Cardiac muscle cell (in vitro differentiated cells and primary cell): ENCODE measurements around the gene RORB. TPM values are rescaled to one million over a fixed set of nuclear protein-coding genes. Genes with fewer than 3 reads are reported as not detected.

Source experiments
- DNase-seq, 2 donors: peaks; one replicate each; pipeline versions ENCODE4 v3.0.0 to v3.0.0-alpha.2; 2010 to 2017; ENCODE audit warnings: low read depth in 1 of 2, low spot score in 1 of 2
- H3K27ac ChIP-seq: fragments of 200-600 bp; sonication (generic); 2 replicates; pipeline ENCODE4 v1.5.1; 2016
- H3K27me3 ChIP-seq: fragments of 200-600 bp; sonication (generic); 2 replicates; pipeline ENCODE4 v1.6.0; 2016; ENCODE audit warnings: control low read depth
- H3K36me3 ChIP-seq: fragments of 200-600 bp; sonication (generic); 2 replicates; pipeline ENCODE4 v1.5.1; 2016; ENCODE audit warnings: control low read depth
- H3K4me1 ChIP-seq: fragments of 200-600 bp; sonication (generic); 2 replicates; pipeline ENCODE4 v1.8.1; 2017; ENCODE audit warnings: low read depth, mild to moderate bottlenecking, mixed run types
- H3K4me3 ChIP-seq: fragments of 200-600 bp; sonication (generic); 2 replicates; pipeline ENCODE4 v1.5.1; 2016; ENCODE audit warnings: mild to moderate bottlenecking
- H3K9me3 ChIP-seq: fragments of 200-600 bp; sonication (generic); 2 replicates; pipeline ENCODE4 v1.5.1; 2017; ENCODE audit warnings: low read depth, mild to moderate bottlenecking, control low read depth
- polyA plus RNA-seq: library from polyadenylated mRNA; unstranded; fragments of >200 nt; fragmentation: Nextera tagmentation; extraction: Ambion mirVana; gene quantifications from 2 replicates; pipeline ENCODE4 v1.2.1, GENCODE V29; 2016
- total RNA-seq: library from RNA; depleted of rRNA; stranded (reverse); fragments of >200 nt; gene quantifications from 2 replicates; pipeline ENCODE4 v1.2.3, GENCODE V29; 2016
- TF ChIP-seq, protein P1 (sequence below): IDR thresholded peaks from 2 replicates; pipeline ENCODE4 v1.5.1; 2012; ENCODE audit warnings: low read depth, mild to moderate bottlenecking, low read length

Gene RORB
- total and polyA plus RNA-seq, 2 experiments from 2014 or later, result 0.03 TPM; not detected in 1

DNA sequence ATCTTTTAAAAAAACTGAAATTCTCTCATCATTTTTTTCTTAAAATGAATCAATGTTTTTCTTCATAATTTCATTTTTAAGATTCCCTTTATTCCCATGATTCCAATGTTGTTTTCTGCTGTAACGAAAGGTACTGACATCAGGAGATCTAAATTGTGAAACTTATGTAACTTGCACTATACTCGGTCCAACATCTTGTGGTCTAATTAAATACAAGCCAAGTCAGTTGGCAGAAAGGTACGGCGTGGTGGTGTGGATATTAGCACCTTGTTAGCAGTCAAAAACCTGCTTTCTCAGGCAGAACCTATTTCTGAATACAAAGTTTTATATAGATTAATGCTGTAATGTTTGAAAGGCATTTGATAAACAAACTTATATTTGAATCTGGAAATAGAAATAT lies 20.1 kb downstream of the RORB start:
- TF ChIP-seq, protein P1, sequence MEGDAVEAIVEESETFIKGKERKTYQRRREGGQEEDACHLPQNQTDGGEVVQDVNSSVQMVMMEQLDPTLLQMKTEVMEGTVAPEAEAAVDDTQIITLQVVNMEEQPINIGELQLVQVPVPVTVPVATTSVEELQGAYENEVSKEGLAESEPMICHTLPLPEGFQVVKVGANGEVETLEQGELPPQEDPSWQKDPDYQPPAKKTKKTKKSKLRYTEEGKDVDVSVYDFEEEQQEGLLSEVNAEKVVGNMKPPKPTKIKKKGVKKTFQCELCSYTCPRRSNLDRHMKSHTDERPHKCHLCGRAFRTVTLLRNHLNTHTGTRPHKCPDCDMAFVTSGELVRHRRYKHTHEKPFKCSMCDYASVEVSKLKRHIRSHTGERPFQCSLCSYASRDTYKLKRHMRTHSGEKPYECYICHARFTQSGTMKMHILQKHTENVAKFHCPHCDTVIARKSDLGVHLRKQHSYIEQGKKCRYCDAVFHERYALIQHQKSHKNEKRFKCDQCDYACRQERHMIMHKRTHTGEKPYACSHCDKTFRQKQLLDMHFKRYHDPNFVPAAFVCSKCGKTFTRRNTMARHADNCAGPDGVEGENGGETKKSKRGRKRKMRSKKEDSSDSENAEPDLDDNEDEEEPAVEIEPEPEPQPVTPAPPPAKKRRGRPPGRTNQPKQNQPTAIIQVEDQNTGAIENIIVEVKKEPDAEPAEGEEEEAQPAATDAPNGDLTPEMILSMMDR, result no peak
- Histone ChIP-seq H3K9me3 (no peaks in the 10 kb centered on the region), H3K27me3 (no peaks in the 10 kb centered on the region), H3K36me3 (no peaks in the 10 kb centered on the region), H3K4me3 (no peak overlapping the region), H3K4me1 (no peaks in the 10 kb centered on the region), H3K27ac (no peak overlapping the region)
- no peak for DNase-seq

DNA sequence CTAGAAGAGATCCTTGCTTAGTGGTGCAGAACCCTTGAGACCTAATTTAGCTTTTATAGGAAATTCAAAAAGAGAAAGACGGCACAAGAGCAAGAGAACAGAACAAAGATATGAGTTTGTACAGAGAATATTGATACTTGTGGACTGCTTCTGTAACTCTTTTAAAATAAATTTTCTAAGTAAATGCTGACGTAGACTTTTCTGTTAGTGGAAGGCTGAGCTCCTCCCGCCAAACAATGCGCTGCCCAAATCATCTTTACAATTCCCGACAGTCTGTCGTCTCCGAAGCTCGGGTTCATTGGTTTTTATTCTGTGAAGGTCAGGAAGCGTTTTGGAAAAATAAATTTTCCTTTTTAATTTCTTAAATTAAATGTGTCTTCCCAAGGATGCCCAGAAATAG lies 22.3 kb downstream of the RORB start:
- no peak overlapping the region for H3K27ac ChIP-seq
- TF ChIP-seq, protein P1, result no peak
- H3K36me3 ChIP-seq, result no peaks in the 10 kb centered on the region
- DNase-seq, result no peak
- H3K27me3 ChIP-seq, result no peaks in the 10 kb centered on the region
- H3K4me1 ChIP-seq, result no peaks in the 10 kb centered on the region
- no peak overlapping the region for H3K4me3 ChIP-seq
- no peaks in the 10 kb centered on the region for H3K9me3 ChIP-seq

DNA sequence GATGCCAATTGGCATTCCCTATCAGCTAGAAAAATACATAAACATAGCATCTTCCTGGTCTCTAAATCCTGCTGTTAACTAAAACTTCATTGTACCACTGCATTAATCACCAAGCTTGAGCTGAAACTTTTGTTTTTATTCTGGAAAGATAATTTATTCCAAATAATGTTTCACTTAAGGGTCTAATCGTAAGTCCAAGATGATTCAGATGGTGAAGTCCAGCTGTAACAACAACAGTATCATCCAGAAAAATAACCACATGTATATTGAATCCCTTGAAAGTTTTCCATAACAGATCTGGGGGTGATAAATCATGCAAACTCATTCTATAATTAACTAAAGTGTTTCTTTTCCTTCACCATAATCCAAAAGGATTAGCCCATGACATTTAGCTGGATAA lies 23.9 kb downstream of the RORB start:
- H3K9me3 ChIP-seq, result no peaks in the 10 kb centered on the region
- TF ChIP-seq, protein P1, result no peak
- no peak overlapping the region for H3K4me3 ChIP-seq
- H3K27ac ChIP-seq, result no peak overlapping the region
- H3K27me3 ChIP-seq, result no peaks in the 10 kb centered on the region
- no peaks in the 10 kb centered on the region for H3K4me1 ChIP-seq
- H3K36me3 ChIP-seq, result no peaks in the 10 kb centered on the region
- no peak for DNase-seq

DNA sequence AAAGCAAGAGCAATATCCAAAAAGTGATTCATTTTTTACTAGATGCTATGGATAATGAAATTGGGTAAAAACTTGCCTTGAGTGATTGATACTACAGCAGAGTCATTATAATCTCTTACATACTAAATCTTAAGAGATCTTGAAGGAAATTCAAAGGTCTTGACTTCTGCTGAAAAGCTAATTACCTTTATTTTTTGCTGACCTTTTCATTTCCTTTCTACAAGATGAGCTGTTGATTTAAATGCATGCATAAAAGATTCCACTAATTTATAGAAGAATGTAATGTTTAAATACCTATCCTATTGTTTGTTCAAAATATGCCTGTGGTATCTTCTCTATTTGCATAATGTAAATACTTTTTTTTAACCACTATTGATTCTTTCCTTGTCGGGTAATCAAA lies 27.2 kb downstream of the RORB start:
- Histone ChIP-seq H3K4me1 (no peaks in the 10 kb centered on the region), H3K27me3 (no peaks in the 10 kb centered on the region), H3K9me3 (no peaks in the 10 kb centered on the region), H3K27ac (no peak overlapping the region), H3K4me3 (no peak overlapping the region), H3K36me3 (no peaks in the 10 kb centered on the region)
- TF ChIP-seq, protein P1, result no peak
- no peak for DNase-seq

DNA sequence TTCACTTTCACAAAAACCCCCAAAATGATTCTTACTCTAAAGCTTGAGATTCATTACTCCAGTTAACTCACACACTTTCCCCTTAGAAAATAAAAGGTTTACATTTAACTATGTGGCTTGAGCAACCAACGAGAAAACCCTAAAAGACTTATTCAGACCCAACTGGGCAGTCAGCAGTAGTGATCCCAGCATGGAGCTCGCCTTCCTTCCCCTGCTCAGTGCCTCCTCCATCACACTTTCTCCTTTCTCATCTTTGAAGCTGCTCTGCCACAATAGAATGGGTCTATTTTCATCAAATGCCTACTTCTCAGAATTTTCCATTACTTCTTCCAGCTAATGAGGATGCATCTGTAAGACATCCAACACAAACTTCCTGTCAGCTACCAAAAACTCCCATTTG lies 29.1 kb downstream of the RORB start:
- Histone ChIP-seq H3K4me1 (no peaks in the 10 kb centered on the region), H3K27ac (no peak overlapping the region), H3K4me3 (no peak overlapping the region), H3K9me3 (no peaks in the 10 kb centered on the region), H3K36me3 (no peaks in the 10 kb centered on the region), H3K27me3 (no peaks in the 10 kb centered on the region)
- TF ChIP-seq, protein P1, result no peak
- no peak for DNase-seq

DNA sequence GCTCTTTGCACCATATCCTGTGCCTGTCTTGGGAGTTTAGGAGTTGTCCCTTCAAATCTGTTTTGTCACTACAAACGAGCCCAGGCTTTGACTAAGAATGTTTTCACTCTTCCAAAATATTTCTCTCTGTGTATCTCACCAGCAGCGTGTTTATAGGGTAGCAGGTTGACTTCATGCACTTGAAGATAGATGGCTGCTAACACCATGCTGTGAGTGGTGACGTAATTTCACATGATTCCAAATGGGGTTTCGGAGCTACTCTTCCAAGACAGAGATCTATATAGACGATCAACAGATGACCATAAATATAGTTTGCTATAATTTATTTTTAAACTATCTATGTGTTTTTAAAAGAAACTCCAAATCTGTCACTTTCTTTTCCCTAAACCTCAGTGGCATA lies 30.6 kb downstream of the RORB start:
- Histone ChIP-seq H3K27me3 (no peaks in the 10 kb centered on the region), H3K27ac (no peak overlapping the region), H3K4me1 (no peaks in the 10 kb centered on the region), H3K36me3 (no peaks in the 10 kb centered on the region), H3K4me3 (no peak overlapping the region), H3K9me3 (no peaks in the 10 kb centered on the region)
- TF ChIP-seq, protein P1, result no peak
- no peak for DNase-seq
